Nephron progenitor cell (in vitro differentiated cells): ENCODE results near the gene CDC34.

Experiments used
- DNase-seq: peaks from one replicate; pipeline ENCODE4 v3.0.0; 2021
- H3K27ac Mint-ChIP-seq: 2 replicates; pipeline ENCODE4 v1.8.0; 2021; ENCODE audit warnings: mild to moderate bottlenecking, moderate library complexity, mixed read lengths
- H3K27me3 Mint-ChIP-seq: 2 replicates; pipeline ENCODE4 v1.8.0; 2021; ENCODE audit warnings: mild to moderate bottlenecking, low read depth, mixed read lengths; ENCODE audit not compliant: poor library complexity
- H3K36me3 Mint-ChIP-seq: 2 replicates; pipeline ENCODE4 v1.8.0; 2021; ENCODE audit warnings: low read depth, mixed read lengths
- H3K4me1 Mint-ChIP-seq: 2 replicates; pipeline ENCODE4 v1.8.0; 2021; ENCODE audit warnings: mixed read lengths
- H3K4me3 Mint-ChIP-seq: 2 replicates; pipeline ENCODE4 v1.8.0; 2021; ENCODE audit warnings: mild to moderate bottlenecking, moderate library complexity, mixed read lengths
- H3K9me3 Mint-ChIP-seq: 2 replicates; pipeline ENCODE4 v1.8.0; 2021; ENCODE audit warnings: mild to moderate bottlenecking, moderate library complexity, mixed read lengths
- CTCF ChIP-seq: fragments of 200-600 bp; sonication (generic); IDR thresholded peaks from 2 replicates; pipeline ENCODE4 v1.5.0; 2021; ENCODE audit warnings: antibody characterized with exemption

Gene CDC34

GRCh38 chr19:485583-486236 is 45.9 kb upstream of the CDC34 start:
- H3K4me3 Mint-ChIP-seq: peak overlapping the region; percentile 52
- DNase-seq: peak; percentile 46
- no peak for TF ChIP-seq CTCF
- H3K4me1 Mint-ChIP-seq: peaks cover 41% of the 10 kb centered on the region
- peaks cover 5% of the 10 kb centered on the region for H3K36me3 Mint-ChIP-seq
- H3K9me3 Mint-ChIP-seq: peaks cover 10% of the 10 kb centered on the region
- H3K27ac Mint-ChIP-seq: no peak overlapping the region
- H3K27me3 Mint-ChIP-seq: peaks cover 45% of the 10 kb centered on the region

GRCh38 chr19:488505-489417 is 42.8 kb upstream of the CDC34 start:
- peaks cover 29% of the 10 kb centered on the region for H3K27me3 Mint-ChIP-seq
- no peak for TF ChIP-seq CTCF
- H3K4me3 Mint-ChIP-seq: peak overlapping the region; percentile 81
- DNase-seq: peak; percentile 99
- peak overlapping the region; percentile 54 for H3K27ac Mint-ChIP-seq
- H3K4me1 Mint-ChIP-seq: peaks cover 40% of the 10 kb centered on the region
- peaks cover 4% of the 10 kb centered on the region for H3K36me3 Mint-ChIP-seq
- H3K9me3 Mint-ChIP-seq: peaks cover 7% of the 10 kb centered on the region

- peak overlapping the region; percentile 81 for H3K4me3 Mint-ChIP-seq
- H3K27me3 Mint-ChIP-seq: peaks cover 30% of the 10 kb centered on the region
- DNase-seq: no peak
- H3K9me3 Mint-ChIP-seq: peaks cover 9% of the 10 kb centered on the region
- H3K27ac Mint-ChIP-seq: no peak overlapping the region
- peaks cover 6% of the 10 kb centered on the region for H3K36me3 Mint-ChIP-seq
- peaks cover 42% of the 10 kb centered on the region for H3K4me1 Mint-ChIP-seq
- no peak for TF ChIP-seq CTCF
Measured at GRCh38 chr19:489418-490196, 42.0 kb upstream of the CDC34 start.

GRCh38 chr19:491146-491741 is 40.3 kb upstream of the CDC34 start:
- peaks cover 28% of the 10 kb centered on the region for H3K4me1 Mint-ChIP-seq

More at GRCh38 chr19:491146-491741, 40.3 kb upstream of the CDC34 start:
- Mint-ChIP-seq H3K9me3 (peaks cover 9% of the 10 kb centered on the region), H3K4me3 (no peak overlapping the region), H3K27me3 (peaks cover 25% of the 10 kb centered on the region), H3K36me3 (peaks cover 6% of the 10 kb centered on the region), H3K27ac (no peak overlapping the region)
- no peak for DNase-seq
- TF ChIP-seq CTCF: no peak
